ENCODE results near the gene TAGLN. TPM values are rescaled to one million over a fixed set of nuclear protein-coding genes. Genes with fewer than 3 reads are reported as not detected.
A peak's percentile ranks its signal among the peaks of the same experiment; 100 is the strongest.

Gene TAGLN
- total and polyA plus RNA-seq, 8 donors: 575 to 3,801 (median 2,089) TPM

DNA sequence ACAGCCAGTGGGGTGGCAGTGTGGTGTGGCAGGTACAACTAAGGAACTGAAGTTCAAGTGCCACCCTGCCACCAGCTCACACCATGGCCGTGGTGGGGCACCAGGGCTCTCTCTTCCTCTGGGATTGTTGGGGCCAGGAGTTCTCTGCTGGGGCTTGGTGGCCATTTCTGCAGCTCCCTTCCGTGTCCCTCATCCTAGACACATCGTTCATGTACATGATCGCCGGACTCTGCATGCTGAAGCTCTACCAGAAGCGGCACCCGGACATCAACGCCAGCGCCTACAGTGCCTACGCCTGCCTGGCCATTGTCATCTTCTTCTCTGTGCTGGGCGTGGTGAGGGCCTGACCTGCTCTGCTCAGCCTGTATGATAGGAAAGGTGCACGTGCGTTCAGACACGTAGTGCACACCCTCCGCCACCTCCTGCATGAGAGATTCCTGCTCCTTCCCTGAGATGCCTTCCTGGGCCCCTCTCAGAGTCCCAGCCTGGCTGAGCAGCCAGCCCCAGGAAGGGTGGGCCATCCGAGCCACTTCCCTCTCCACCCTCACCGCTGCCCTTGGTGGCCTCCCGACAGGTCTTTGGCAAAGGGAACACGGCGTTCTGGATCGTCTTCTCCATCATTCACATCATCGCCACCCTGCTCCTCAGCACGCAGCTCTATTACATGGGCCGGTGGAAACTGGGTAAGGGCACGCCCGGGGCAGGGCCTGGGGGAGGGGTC, 7.3 kb upstream of the TAGLN start:
- Histone ChIP-seq H3K27ac (peak overlapping the region in 2 of 5 donors; percentile 6 to 37), H3K27me3 (no peaks in the 10 kb centered on the region), H3K9me3 (no peaks in the 10 kb centered on the region), H3K36me3 (peaks cover 72 to 99% (median 93%) of the 10 kb centered on the region in 4 donors), H3K4me1 (peaks cover 12 to 55% (median 33%) of the 10 kb centered on the region in 4 donors), H3K4me3 (no peak overlapping the region)
- DNase-seq: no peak
- 83 to 90% (median 87%) methylated on average over 19 to 26 of the region's 26 CpGs for WGBS, 5 donors
- TF ChIP-seq EP300 (IDR thresholded peaks at IDR 0.05) (no peak), POLR2A (IDR thresholded peaks at IDR 0.05) (no peak)
- TF ChIP-seq, protein P1, sequence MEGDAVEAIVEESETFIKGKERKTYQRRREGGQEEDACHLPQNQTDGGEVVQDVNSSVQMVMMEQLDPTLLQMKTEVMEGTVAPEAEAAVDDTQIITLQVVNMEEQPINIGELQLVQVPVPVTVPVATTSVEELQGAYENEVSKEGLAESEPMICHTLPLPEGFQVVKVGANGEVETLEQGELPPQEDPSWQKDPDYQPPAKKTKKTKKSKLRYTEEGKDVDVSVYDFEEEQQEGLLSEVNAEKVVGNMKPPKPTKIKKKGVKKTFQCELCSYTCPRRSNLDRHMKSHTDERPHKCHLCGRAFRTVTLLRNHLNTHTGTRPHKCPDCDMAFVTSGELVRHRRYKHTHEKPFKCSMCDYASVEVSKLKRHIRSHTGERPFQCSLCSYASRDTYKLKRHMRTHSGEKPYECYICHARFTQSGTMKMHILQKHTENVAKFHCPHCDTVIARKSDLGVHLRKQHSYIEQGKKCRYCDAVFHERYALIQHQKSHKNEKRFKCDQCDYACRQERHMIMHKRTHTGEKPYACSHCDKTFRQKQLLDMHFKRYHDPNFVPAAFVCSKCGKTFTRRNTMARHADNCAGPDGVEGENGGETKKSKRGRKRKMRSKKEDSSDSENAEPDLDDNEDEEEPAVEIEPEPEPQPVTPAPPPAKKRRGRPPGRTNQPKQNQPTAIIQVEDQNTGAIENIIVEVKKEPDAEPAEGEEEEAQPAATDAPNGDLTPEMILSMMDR (IDR thresholded peaks at IDR 0.05): no peak
- intact Hi-C loops (cut with DNase I; ENCODE audit: low total_unique reads): no loop called here

DNA sequence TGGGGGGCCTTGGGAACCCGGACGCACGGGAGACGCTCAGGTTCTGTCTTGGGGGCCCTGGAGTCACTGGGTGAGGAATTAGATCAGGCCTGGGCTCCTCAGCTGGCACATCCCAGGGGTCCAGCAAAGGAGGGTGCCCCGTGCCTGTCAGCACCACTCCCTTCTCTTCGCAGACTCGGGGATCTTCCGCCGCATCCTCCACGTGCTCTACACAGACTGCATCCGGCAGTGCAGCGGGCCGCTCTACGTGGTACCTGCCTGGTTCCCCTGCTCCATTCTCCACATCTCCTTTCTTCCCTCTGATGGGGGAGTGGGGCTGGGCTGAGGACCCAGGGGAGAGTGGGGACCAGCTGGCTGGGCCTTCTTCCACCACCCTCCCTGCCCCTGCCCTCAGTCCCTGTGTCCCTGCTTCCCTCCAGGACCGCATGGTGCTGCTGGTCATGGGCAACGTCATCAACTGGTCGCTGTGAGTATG, 6.7 kb upstream of the TAGLN start:
- Histone ChIP-seq H3K27ac (peak overlapping the region in 1 of 5 donors; percentile 37), H3K9me3 (no peaks in the 10 kb centered on the region), H3K27me3 (no peaks in the 10 kb centered on the region), H3K4me3 (no peak overlapping the region), H3K4me1 (peaks cover 12 to 55% (median 34%) of the 10 kb centered on the region in 4 donors), H3K36me3 (peaks cover 69 to 97% (median 90%) of the 10 kb centered on the region in 4 donors)
- no peak for TF ChIP-seq POLR2AphosphoS5 (IDR thresholded peaks at IDR 0.05)
- TF ChIP-seq, protein P1 (IDR thresholded peaks at IDR 0.05): no peak
- no peak for TF ChIP-seq POLR2A (IDR thresholded peaks at IDR 0.05)
- no peak for TF ChIP-seq EP300 (IDR thresholded peaks at IDR 0.05)
- no peak for DNase-seq
- intact Hi-C loops (cut with DNase I; ENCODE audit: low total_unique reads): no loop called here
- WGBS, 5 donors: 85 to 96% (median 91%) methylated on average over 17 of the region's 17 CpGs

DNA sequence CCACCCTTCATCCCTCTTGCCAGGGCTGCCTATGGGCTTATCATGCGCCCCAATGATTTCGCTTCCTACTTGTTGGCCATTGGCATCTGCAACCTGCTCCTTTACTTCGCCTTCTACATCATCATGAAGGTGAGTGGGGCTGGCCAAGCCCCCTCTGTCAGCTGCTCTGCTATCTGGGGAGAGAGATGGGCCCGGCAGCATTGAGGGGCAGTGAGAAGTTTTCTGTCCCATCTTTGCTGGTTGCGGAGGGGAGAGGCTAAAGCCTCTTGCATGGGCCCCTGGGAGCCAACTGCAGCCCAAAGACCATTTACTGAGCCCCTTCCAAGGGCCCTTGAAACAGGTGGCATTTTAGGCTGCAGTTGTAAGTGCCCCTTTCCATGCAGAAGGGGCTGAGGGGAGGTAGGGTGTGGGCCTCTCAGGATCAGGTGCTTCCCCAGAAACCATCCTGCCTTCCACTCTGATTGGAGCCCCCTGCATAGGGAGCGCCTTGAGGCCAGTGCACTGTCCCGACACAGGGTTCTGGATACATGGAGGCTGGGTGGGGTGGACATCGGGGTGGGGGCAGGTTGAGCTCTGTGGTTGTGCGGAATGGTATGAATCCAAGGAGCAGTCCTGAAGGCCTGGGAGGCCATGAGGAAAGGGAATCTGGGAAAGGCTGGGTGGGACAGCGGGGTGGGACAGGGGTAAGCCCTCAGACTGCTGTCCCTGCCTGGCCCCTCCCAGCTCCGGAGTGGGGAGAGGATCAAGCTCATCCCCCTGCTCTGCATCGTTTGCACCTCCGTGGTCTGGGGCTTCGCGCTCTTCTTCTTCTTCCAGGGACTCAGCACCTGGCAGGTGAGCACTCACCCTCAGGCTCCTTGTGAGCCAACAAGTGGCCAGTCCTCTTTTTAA, 5.8 kb upstream of the TAGLN start:
- TF ChIP-seq EP300 (IDR thresholded peaks at IDR 0.05): no peak
- no peak for TF ChIP-seq POLR2A (IDR thresholded peaks at IDR 0.05)
- TF ChIP-seq POLR2AphosphoS5 (IDR thresholded peaks at IDR 0.05): no peak
- TF ChIP-seq, protein P1 (IDR thresholded peaks at IDR 0.05): no peak
- H3K36me3 ChIP-seq: peaks cover 60 to 87% (median 81%) of the 10 kb centered on the region in 4 donors

DNA sequence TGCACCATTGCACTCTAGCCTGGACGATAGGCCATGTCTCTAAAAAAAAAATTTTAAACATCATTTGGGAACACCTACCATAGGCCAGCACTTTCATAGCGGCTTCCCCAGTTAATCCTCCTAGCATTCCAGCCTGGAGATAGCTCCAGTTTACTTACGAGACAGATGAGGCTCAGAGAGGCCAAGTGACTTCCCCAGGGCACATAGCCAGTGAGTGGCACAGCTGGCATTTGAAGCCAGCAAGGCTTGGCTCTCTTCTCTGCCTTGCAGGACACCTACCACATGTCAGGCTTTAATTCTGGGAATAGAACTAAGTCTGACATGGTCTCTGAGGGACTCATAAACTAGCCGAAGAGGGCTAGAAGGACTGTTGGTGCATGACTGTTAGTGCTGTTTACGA, 4.9 kb upstream of the TAGLN start:
- Histone ChIP-seq H3K36me3 (peaks cover 51 to 80% (median 75%) of the 10 kb centered on the region in 4 donors), H3K27me3 (no peaks in the 10 kb centered on the region), H3K4me3 (no peak overlapping the region), H3K27ac (peak overlapping the region in 1 of 5 donors; percentile 18), H3K4me1 (peaks cover 22 to 63% (median 45%) of the 10 kb centered on the region in 4 donors), H3K9me3 (no peaks in the 10 kb centered on the region)
- WGBS, 5 donors: 74 to 85% (median 85%) methylated on average over 5 of the region's 5 CpGs
- TF ChIP-seq, protein P1 (IDR thresholded peaks at IDR 0.05): no peak
- TF ChIP-seq POLR2A (IDR thresholded peaks at IDR 0.05) (no peak), POLR2AphosphoS5 (IDR thresholded peaks at IDR 0.05) (no peak)
- no peak for DNase-seq
- intact Hi-C loops (cut with DNase I; ENCODE audit: low total_unique reads): no loop called here

More for the DNA sequence above, 5.8 kb upstream of the TAGLN start:
- Histone ChIP-seq H3K4me3 (no peak overlapping the region), H3K27ac (peak overlapping the region in 2 of 5 donors; percentile 18 to 37), H3K27me3 (no peaks in the 10 kb centered on the region), H3K4me1 (peaks cover 17 to 55% (median 36%) of the 10 kb centered on the region in 4 donors), H3K9me3 (no peaks in the 10 kb centered on the region)
- WGBS, 5 donors: 88 to 94% (median 93%) methylated on average over 15 of the region's 15 CpGs
- no peak for DNase-seq
- intact Hi-C loops (cut with DNase I; ENCODE audit: low total_unique reads): no loop called here
